Activated CD8-positive, alpha-beta T cell treated with anti-CD3 and anti-CD28 coated beads for 36 hours (primary cell): ENCODE results near the gene PLAGL2. TPM values are rescaled to one million over a fixed set of nuclear protein-coding genes. Genes with fewer than 3 reads are reported as not detected.

Experiments used
- ATAC-seq: fragments of 200-7000 bp; cut with Tn5 transposase; one replicate; pipeline ENCODE4 v1.10.0; 2021; ENCODE audit warnings: mild to moderate bottlenecking, moderate library complexity
- CTCF ChIA-PET: fragments of 350-600 bp; sonication (Branson Sonifier 250); formaldehyde crosslinking; loops from one replicate; lab custom pipeline; 2021; ENCODE audit warnings: antibody characterized with exemption; lab: Charles Lee
- POLR2A ChIA-PET: fragments of 350-600 bp; sonication (Branson Sonifier 250); formaldehyde crosslinking; loops from one replicate; lab custom pipeline; 2021; ENCODE audit warnings: antibody characterized with exemption; lab: Charles Lee
- DNase-seq: peaks from one replicate; pipeline ENCODE4 v3.0.0-alpha.2; 2020
- H3K27ac Mint-ChIP-seq: one replicate; pipeline ENCODE4 v1.8.0; 2021; ENCODE audit warnings: mild to moderate bottlenecking, mixed read lengths
- H3K27me3 Mint-ChIP-seq: one replicate; pipeline ENCODE4 v1.8.0; 2021; ENCODE audit warnings: mixed read lengths
- H3K36me3 Mint-ChIP-seq: one replicate; pipeline ENCODE4 v1.8.0; 2021; ENCODE audit warnings: low read depth, mixed read lengths
- H3K4me1 Mint-ChIP-seq: one replicate; pipeline ENCODE4 v1.8.0; 2021; ENCODE audit warnings: low read depth, mixed read lengths
- H3K4me3 Mint-ChIP-seq: one replicate; pipeline ENCODE4 v1.8.0; 2021; ENCODE audit warnings: mild to moderate bottlenecking, moderate library complexity, mixed read lengths
- H3K9me3 Mint-ChIP-seq: one replicate; pipeline ENCODE4 v1.8.0; 2021; ENCODE audit warnings: mixed read lengths
- intact Hi-C: fragments of 100-400 bp; cut with micrococcal nuclease; formaldehyde crosslinking; loops from one replicate; pipeline ENCODE4 v1.10.0; 2022
- total RNA-seq, 2 experiments: library from RNA; stranded (reverse); gene quantifications; one replicate each; pipeline ENCODE4 v1.2.3, GENCODE V29; 2021
- TF ChIP-seq, protein P1 (sequence below): fragments of 200-600 bp; IDR thresholded peaks from one replicate; pipeline ENCODE4 v1.8.0; 2022; ENCODE audit warnings: antibody characterized with exemption, mild to moderate bottlenecking

Gene PLAGL2
- total RNA-seq, 2 experiments from 2014 or later: 70.6 to 71.5 TPM

- H3K27ac Mint-ChIP-seq: no peak overlapping the region
- DNase-seq (no peak), ATAC-seq (no peak)
- peaks cover 44% of the 10 kb centered on the region for H3K36me3 Mint-ChIP-seq
- H3K9me3 Mint-ChIP-seq: no peaks in the 10 kb centered on the region
- no peak overlapping the region for H3K4me3 Mint-ChIP-seq
- TF ChIP-seq, protein P1, sequence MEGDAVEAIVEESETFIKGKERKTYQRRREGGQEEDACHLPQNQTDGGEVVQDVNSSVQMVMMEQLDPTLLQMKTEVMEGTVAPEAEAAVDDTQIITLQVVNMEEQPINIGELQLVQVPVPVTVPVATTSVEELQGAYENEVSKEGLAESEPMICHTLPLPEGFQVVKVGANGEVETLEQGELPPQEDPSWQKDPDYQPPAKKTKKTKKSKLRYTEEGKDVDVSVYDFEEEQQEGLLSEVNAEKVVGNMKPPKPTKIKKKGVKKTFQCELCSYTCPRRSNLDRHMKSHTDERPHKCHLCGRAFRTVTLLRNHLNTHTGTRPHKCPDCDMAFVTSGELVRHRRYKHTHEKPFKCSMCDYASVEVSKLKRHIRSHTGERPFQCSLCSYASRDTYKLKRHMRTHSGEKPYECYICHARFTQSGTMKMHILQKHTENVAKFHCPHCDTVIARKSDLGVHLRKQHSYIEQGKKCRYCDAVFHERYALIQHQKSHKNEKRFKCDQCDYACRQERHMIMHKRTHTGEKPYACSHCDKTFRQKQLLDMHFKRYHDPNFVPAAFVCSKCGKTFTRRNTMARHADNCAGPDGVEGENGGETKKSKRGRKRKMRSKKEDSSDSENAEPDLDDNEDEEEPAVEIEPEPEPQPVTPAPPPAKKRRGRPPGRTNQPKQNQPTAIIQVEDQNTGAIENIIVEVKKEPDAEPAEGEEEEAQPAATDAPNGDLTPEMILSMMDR: no peak
- ChIA-PET POLR2A (interaction anchor here (0.8 kb wide), 1 partner anchor 39 kb away, joined by 3 read pairs; no protein-coding TSS in a partner anchor), CTCF (interaction anchor here (1.0 to 1.2 kb wide), 2 partner anchors 21 to 68 kb away, joined by 3 read pairs; no protein-coding TSS in a partner anchor)
- H3K27me3 Mint-ChIP-seq: no peaks in the 10 kb centered on the region
- intact Hi-C loops: no loop called here
- H3K4me1 Mint-ChIP-seq: peaks cover 4% of the 10 kb centered on the region
Observed at GRCh38 chr20:32150291-32150848, 57.2 kb downstream of the PLAGL2 start.

DNA sequence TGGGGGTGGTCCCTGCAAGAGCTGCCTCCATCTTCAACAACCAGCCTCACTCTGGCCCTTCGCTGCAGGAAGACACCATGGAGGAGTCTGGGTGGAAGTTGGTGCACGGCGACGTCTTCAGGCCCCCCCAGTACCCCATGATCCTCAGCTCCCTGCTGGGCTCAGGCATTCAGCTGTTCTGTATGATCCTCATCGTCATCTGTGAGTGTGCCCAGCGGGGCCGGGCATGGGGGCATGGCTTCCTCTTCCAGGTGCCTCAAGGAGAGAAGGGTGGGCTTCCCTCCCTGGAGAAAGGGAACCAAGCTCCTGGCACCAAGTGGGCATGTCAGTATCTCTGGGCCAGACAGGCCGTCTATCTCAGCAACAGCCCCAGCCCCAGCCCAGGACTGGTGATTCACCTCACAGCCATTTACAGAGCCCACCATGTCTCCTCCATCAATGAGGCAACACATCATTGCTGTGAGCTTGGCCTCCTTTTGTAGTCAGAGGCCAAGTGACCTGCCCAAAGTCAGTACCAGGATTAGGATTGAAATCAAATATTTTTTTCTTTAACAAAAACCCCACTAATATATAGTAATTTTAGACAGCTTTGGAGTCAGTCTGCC is 57.9 kb downstream of the PLAGL2 start:
- POLR2A ChIA-PET: interaction anchor here (0.8 kb wide), 1 partner anchor 40 kb away, joined by 3 read pairs; no protein-coding TSS in a partner anchor
- no peaks in the 10 kb centered on the region for H3K4me1 Mint-ChIP-seq
- no peak overlapping the region for H3K4me3 Mint-ChIP-seq
- H3K27me3 Mint-ChIP-seq: no peaks in the 10 kb centered on the region
- no peak overlapping the region for H3K27ac Mint-ChIP-seq
- no peak for DNase-seq
- H3K36me3 Mint-ChIP-seq: peaks cover 44% of the 10 kb centered on the region
- no peaks in the 10 kb centered on the region for H3K9me3 Mint-ChIP-seq
- TF ChIP-seq, protein P1: no peak
- CTCF ChIA-PET: interaction anchor here (1.0 kb wide), 1 partner anchor 69 kb away, joined by 3 read pairs; no protein-coding TSS in a partner anchor
- no peak for ATAC-seq
- intact Hi-C loops: no loop called here

- POLR2A ChIA-PET: interaction anchor here (0.8 to 1.4 kb wide), 2 partner anchors 45 to 71 kb away, joined by 3 to 6 read pairs; no protein-coding TSS in a partner anchor
- TF ChIP-seq, protein P1: no peak
- H3K4me3 Mint-ChIP-seq: no peak overlapping the region
- CTCF ChIA-PET: interaction anchor here (1.5 kb wide), 1 partner anchor 322 kb away, joined by 4 read pairs; no protein-coding TSS in a partner anchor
- H3K9me3 Mint-ChIP-seq: no peaks in the 10 kb centered on the region
- H3K27me3 Mint-ChIP-seq: no peaks in the 10 kb centered on the region
- H3K4me1 Mint-ChIP-seq: no peaks in the 10 kb centered on the region
- DNase-seq: no peak
- peaks cover 55% of the 10 kb centered on the region for H3K36me3 Mint-ChIP-seq
- intact Hi-C loops: no loop called here
- no peak for ATAC-seq
- peak overlapping the region; percentile 16 for H3K27ac Mint-ChIP-seq
Observed at GRCh38 chr20:32144898-32145662, 62.5 kb downstream of the PLAGL2 start.

- TF ChIP-seq, protein P1: no peak
- ChIA-PET POLR2A (interaction anchor here (0.6 to 1.2 kb wide), 2 partner anchors 10 to 17 kb away, joined by 3 to 4 read pairs; no protein-coding TSS in a partner anchor), CTCF (no interaction called here)
- H3K4me3 Mint-ChIP-seq: no peak overlapping the region
- ATAC-seq (no peak), DNase-seq (no peak)
- H3K4me1 Mint-ChIP-seq: no peaks in the 10 kb centered on the region
- H3K27me3 Mint-ChIP-seq: no peaks in the 10 kb centered on the region
- H3K9me3 Mint-ChIP-seq: no peaks in the 10 kb centered on the region
- peaks cover 62% of the 10 kb centered on the region for H3K36me3 Mint-ChIP-seq
- intact Hi-C loops: no loop called here
- H3K27ac Mint-ChIP-seq: no peak overlapping the region
Observed at GRCh38 chr20:32142991-32143390, 64.6 kb downstream of the PLAGL2 start.

Other genes with a start within 250 kb of the PLAGL2 start
- not detected for gene XKR7, start 239.6 kb downstream of the PLAGL2 start, total RNA-seq
- not detected for gene CCM2L, start 197.3 kb downstream of the PLAGL2 start, total RNA-seq
- gene HCK, start 155.5 kb downstream of the PLAGL2 start, total RNA-seq: not detected
- gene TM9SF4, start 98.0 kb downstream of the PLAGL2 start, total RNA-seq: 10 to 100 TPM; 36.5 to 39.5 TPM
- gene POFUT1, start 137 bp upstream of the PLAGL2 start, total RNA-seq: 10 to 100 TPM; 43.7 to 46.2 TPM
- gene KIF3B, start 69.9 kb upstream of the PLAGL2 start, total RNA-seq: 10 to 100 TPM; 25.4 to 25.7 TPM
- gene ASXL1, start 150.6 kb upstream of the PLAGL2 start, total RNA-seq: 100 to 1,000 TPM; 129 to 137 TPM